LNCAP (cell line): Measurements from ENCODE around the gene CFAP68.

Source experiments
- TF ChIP-seq, protein P1 (sequence below): fragments of 450-650 bp; IDR thresholded peaks from 2 replicates; pipeline ENCODE4 v1.5.1; 2017; ENCODE audit warnings: mild to moderate bottlenecking

The CFAP68 gene

DNA sequence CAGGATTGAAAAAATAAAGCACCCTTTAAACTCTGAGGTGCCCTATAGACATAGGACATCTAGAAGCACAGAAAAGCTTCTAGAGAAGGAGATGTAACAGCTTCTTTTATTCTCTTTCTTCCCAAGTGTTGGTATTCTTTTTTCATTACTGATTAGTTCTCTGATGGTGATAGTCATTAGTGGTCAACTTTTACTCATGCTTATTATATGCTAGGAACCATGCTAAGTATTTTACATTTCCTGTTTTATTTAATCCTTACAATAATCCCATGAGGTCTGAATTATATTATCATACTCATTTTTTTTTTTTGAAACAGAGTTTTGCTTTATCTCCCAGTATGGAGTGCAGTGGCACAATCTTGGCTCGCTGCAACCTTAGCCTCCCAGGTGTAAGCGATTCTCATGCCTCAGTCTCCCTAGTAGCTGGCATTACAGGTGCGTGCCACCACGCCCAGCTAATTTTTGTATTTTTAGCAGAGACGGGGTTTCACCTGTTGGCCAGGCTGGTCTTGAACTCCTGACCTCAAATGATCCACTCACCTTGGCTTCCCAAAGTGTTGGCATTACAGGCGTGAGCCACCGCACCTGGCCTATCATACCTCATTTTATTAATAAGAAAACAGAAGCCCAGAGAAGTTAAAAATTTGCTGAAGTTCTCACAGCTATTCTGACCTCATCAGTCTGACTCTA is 42.3 kb downstream of the CFAP68 start:
- TF ChIP-seq, protein P1, sequence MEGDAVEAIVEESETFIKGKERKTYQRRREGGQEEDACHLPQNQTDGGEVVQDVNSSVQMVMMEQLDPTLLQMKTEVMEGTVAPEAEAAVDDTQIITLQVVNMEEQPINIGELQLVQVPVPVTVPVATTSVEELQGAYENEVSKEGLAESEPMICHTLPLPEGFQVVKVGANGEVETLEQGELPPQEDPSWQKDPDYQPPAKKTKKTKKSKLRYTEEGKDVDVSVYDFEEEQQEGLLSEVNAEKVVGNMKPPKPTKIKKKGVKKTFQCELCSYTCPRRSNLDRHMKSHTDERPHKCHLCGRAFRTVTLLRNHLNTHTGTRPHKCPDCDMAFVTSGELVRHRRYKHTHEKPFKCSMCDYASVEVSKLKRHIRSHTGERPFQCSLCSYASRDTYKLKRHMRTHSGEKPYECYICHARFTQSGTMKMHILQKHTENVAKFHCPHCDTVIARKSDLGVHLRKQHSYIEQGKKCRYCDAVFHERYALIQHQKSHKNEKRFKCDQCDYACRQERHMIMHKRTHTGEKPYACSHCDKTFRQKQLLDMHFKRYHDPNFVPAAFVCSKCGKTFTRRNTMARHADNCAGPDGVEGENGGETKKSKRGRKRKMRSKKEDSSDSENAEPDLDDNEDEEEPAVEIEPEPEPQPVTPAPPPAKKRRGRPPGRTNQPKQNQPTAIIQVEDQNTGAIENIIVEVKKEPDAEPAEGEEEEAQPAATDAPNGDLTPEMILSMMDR, result no peak

DNA sequence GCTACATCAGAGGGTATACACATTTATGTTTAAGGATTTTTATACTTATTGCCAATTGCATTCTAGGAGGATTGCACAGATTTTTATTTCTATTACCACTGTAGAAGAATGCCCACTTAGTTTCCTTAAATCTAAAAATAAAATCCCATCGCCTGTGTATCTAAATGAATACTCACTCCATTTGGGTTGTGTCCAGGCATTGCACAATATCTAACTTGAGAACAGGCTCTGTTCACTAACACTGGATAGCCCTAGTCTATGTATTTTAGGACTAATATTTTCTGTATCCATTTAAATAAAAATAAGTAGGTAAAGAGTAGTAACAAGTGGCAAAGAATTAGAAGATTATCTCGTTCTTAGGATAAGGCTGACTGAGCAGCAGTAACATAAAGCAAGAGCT is 43.5 kb downstream of the CFAP68 start:
- TF ChIP-seq, protein P1, result no peak

GRCh38 chr11:111923351-111923788 is 44.0 kb downstream of the CFAP68 start:
- TF ChIP-seq, protein P1, result no peak

GRCh38 chr11:111923951-111924350 is 44.6 kb downstream of the CFAP68 start:
- TF ChIP-seq, protein P1, result no peak

DNA sequence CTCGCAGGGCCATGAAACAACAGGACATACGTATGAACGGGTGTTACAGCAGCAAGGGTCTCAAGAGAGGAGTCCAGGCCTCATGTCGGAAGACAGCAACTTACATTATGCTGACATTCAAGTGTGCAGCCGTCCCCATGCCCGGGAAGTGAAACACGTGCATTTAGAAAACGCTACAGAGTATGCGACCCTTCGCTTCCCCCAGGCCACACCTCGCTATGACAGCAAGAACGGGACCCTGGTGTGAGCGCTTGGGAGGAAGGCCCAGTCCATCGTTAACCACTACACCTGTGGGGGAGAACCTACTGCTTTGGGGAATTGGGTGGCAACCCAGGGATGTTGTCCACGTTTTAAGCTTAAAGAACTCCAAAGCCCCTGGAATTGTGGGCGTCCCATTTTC is 46.6 kb downstream of the CFAP68 start:
- TF ChIP-seq, protein P1, result no peak

DNA sequence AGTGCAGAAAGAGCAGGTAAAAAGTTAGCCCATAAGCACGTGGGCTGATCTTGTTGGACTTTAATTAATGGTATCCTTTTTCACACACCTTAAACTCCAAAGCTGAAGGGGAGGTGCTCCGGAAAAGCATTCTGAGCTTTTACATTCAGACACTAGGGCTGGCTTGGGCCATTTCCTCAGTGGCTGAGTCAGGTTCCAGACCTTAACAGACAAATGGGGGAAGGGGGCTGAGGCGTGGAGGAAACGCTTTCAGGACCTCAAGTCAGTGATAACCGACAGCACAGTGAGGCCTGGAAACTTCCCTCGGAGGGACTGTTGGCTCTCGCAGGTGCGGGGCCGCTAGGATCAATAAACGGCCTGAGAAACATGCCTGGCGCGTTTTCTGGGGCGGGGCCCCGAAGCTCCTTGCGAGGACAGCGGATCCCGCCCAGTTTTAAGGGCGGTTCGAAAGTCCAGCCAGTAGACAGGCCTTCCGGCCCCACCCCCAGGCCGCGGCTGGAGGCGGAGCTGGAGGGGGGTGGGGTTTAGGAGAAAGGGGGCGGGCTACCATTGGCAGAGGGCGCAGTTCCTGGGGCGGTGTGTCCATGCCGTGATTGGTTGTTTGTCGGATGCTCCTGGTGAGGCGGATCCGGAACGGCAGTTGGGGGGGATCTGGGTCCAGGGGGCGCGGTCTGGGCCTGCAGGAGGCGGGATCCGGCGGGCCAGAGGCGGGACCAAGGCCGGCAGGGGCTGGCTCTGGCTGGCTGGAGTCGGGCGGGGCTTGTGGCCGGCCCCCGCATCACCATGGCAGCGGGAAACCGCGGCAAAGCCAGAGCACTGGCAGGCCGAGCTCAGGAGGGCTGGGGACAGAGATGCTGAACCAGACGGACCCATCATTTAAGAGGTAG is 47.4 kb downstream of the CFAP68 start:
- TF ChIP-seq, protein P1, result no peak

DNA sequence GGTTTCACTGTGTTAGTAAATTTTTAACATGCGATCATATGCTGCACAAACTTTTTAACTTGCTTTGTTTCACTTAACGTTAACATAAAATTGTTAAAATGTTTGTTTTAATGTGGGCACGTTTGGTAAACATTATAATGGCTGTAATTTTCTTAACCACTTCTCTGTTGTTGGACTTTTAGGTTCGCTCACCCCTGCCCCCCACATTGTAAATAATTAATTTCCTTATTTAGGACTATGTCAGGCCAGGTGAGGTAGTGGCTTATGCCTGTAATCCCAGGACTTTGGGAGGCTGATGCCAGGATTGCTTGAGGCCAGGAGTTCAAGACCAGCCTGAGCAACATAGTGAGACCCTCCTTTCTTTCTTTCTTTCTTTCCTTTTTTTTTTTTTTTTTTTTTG is 51.1 kb downstream of the CFAP68 start:
- TF ChIP-seq, protein P1, result no peak
